Measurements from ENCODE around the gene PTPRM. TPM values are rescaled to one million over a fixed set of nuclear protein-coding genes. Genes with fewer than 3 reads are reported as not detected.

PTPRM gene
- total RNA-seq, 1 experiment from 2014 or later = 6.2 TPM

- no peak for DNase-seq
- Histone ChIP-seq H3K18ac (ENCODE audit: insufficient read length, low read depth, low read length) (no peak overlapping the region), H3K9me3 (ENCODE audit: control insufficient read depth, low read depth, low read length) (no peaks in the 10 kb centered on the region), H3K23ac (ENCODE audit: insufficient read length, low read depth, low read length) (no peak overlapping the region), H3K79me1 (ENCODE audit: insufficient read depth, low read depth, low read length, poor library complexity, severe bottlenecking) (no peaks in the 10 kb centered on the region), H2AK5ac (ENCODE audit: insufficient read length, low read length) (no peak overlapping the region), H4K91ac (ENCODE audit: insufficient read length, low read depth, low read length) (no peak overlapping the region), H2BK120ac (ENCODE audit: low read depth, low read length, poor library complexity, severe bottlenecking) (no peak overlapping the region), H2BK15ac (ENCODE audit: low read depth, low read length) (no peak overlapping the region), H4K8ac (replicated peaks; ENCODE audit: insufficient read length, low read depth, low read length) (no peak overlapping the region), H4K20me1 (ENCODE audit: control insufficient read depth, insufficient read depth, insufficient read length) (no peaks in the 10 kb centered on the region), H3T11ph (ENCODE audit: low read length) (no peak overlapping the region), H3K56ac (ENCODE audit: insufficient read length, low read depth, low read length) (no peak overlapping the region), H2BK5ac (ENCODE audit: insufficient read length, low read length) (no peak overlapping the region), H3K4me2 (ENCODE audit: insufficient read depth, insufficient read length, low read length) (no peak overlapping the region), H2AFZ (ENCODE audit: low read length) (no peak overlapping the region), H2BK12ac (ENCODE audit: insufficient read length, low read depth, low read length) (no peak overlapping the region), H3K27me3 (ENCODE audit: insufficient read depth, low read length) (no peaks in the 10 kb centered on the region), H3K27ac (ENCODE audit: insufficient read length, low read depth, low read length) (no peak overlapping the region), H3K14ac (ENCODE audit: insufficient read depth, low read length) (no peak overlapping the region), H3K4ac (ENCODE audit: low read depth, low read length) (no peak overlapping the region), H3K9ac (ENCODE audit: extremely low read depth, insufficient read length, low read length) (no peak overlapping the region), H3K4me1 (ENCODE audit: insufficient read depth, low read length) (peaks cover 6% of the 10 kb centered on the region; the same call in 1 of the 2 replicates), H3K79me2 (ENCODE audit: insufficient read depth, low read length) (no peaks in the 10 kb centered on the region), H2BK20ac (ENCODE audit: low read depth, low read length, poor library complexity, severe bottlenecking) (no peak overlapping the region), H3K23me2 (ENCODE audit: insufficient read length, low read depth, low read length, poor library complexity, severe bottlenecking) (no peaks in the 10 kb centered on the region), H4K5ac (ENCODE audit: insufficient read length, low read depth, low read length) (no peak overlapping the region)
- WGBS (ENCODE audit: extremely low coverage, insufficient read length, low lambda C conversion rate) = no CpG with 5 or more reads among the region's 2 CpGs
- no peaks in the 10 kb centered on the region; a peak in 1 of 5 replicates for H3K9me3 Mint-ChIP-seq
- no peak for TF ChIP-seq CTCF (conservative IDR thresholded peaks at IDR 0.05)
- peaks cover 30 to 35% of the 10 kb centered on the region in 2 experiments for H3K4me1 Mint-ChIP-seq
- H3K36me3 Mint-ChIP-seq (ENCODE audit: insufficient read depth in 1 of 3, low read depth in 3 of 3) = peaks cover 0 to 3% (median 0%) of the 10 kb centered on the region in 3 experiments; a peak in 1 of 7 replicates
- no peaks in the 10 kb centered on the region; the same call in 1 of the 2 replicates for H3K27me3 Mint-ChIP-seq (ENCODE audit: low read depth)
- H3K4me3 Mint-ChIP-seq = no peak overlapping the region
- no peak overlapping the region for H3K27ac Mint-ChIP-seq
Measured at GRCh38 chr18:7726522-7726921, 159.4 kb downstream of the PTPRM start.
